ENCODE data around the gene FBXL19. TPM values are rescaled to one million over a fixed set of nuclear protein-coding genes. Genes with fewer than 3 reads are reported as not detected.
A peak's percentile ranks its signal among the peaks of the same experiment; 100 is the strongest.

FBXL19 gene
- total RNA-seq, 1 experiment from 2014 or later = 58.5 TPM

DNA sequence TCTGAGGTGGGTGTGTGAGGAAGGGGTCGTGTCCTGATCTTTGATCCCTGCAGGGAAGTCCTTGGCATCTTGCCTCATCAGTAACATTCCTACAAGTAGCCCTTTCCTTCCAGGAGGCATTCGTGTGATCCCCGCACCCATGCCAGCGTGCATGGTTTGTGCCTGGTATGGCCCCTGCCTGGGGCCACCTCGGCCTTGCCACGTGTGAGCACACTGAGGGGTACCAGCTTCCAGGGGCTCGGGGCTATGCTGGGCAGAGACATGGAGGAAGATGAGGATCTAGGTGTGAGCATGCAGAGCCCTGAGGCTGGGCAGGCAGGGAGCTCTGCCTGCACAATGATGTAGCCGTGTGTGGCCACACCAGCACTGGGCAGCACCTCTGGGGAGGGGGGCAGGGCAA lies 67.7 kb downstream of the FBXL19 start:
- DNase-seq (ENCODE audit: low read depth) = no peak
- in situ Hi-C loops (cut with HindIII; ENCODE audit: low pct_unique_long_range_greater_than_20kb, low sequenced_read_pairs) = no loop called here

DNA sequence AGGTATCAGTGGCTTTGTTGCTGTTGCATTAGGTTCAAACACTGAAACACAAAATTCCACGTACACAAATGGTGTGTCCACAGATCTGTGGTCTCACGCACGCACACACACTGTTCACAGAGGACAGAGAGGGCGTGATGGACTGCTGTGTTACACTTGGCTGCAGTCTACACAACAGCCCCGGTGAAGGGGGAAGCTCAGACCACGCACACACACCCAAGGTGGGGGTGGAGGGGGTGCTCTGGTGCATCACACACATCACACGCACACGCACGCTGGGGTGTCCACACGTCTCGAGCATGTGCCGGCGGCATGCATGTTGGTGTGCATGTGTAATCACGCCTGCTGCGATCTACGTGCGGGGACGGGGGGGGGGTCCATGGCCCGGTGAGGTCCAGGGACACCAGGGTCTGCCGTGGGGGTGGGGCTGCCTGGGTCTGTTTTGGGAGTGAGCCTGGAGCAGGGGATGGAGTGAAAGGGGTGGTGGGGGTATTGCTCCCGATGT lies 69.0 kb downstream of the FBXL19 start:
- DNase-seq (ENCODE audit: low read depth) = no peak
- in situ Hi-C loops (cut with HindIII; ENCODE audit: low pct_unique_long_range_greater_than_20kb, low sequenced_read_pairs) = no loop called here

DNA sequence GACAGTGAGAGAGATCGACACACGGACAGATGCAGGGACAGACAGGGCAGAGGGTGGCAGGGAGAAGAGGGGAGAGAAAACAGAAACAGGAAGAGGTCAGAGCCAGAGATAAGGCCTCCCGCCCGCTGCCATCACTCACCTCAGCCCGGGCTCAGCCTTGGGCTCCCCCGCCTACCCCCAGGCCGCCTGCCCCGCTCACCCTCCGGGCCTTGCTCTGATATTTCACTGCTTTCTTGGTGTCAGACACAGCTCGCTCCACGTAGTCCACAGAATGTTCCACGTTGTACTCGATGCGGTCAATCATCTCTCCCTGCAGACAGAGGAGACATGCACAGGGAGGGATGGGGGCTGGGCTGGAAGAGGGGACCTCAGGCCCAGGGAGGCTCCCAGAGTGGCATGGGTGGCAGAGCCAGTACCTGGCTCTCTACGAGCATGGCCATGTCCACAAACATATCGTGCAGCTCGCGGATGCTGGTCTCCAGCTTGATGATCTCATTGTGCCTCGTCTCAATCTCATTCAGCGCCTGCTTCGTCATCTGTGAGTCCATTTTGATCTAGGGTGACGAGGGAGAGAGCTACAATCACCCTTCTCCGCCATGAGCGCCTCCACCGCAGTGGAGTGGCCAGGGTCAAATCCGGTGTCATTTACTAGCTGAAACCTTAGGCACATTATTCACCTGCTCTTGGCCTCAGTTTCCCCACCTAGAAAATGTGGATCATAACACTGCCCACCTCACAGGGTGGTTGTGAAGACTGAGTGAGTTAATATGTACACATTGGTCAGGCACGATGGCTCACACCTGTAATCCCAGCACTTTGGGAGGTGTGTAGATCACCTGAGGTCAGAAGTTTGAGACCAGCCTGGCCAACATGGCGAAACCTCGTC lies 69.8 kb downstream of the FBXL19 start:
- DNase-seq (ENCODE audit: low read depth) = no peak

DNA sequence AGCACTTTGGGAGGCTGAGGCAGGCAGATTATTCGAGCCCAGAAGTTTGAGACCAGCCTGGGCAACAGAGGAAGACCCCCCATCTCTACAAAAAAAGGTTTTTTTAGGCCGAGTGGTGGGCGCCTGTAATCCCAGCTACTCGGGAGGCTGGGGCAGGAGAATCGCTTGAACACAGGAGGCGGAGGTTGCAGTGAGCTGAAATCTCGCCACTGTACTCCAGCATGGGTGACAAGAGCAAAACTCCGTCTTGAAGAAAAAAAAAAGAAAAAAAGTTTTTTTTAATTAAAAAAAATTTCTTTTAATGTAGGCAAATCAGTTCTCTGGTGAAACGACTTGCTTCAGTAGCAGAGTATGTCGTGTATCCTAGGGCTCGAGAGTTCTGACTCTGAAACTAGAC lies 72.6 kb downstream of the FBXL19 start:
- DNase-seq (ENCODE audit: low read depth) = no peak
- in situ Hi-C loops (cut with HindIII; ENCODE audit: low pct_unique_long_range_greater_than_20kb, low sequenced_read_pairs) = no loop called here

More for the DNA sequence above, 69.8 kb downstream of the FBXL19 start:
- in situ Hi-C loops (cut with HindIII; ENCODE audit: low pct_unique_long_range_greater_than_20kb, low sequenced_read_pairs) = no loop called here

DNA sequence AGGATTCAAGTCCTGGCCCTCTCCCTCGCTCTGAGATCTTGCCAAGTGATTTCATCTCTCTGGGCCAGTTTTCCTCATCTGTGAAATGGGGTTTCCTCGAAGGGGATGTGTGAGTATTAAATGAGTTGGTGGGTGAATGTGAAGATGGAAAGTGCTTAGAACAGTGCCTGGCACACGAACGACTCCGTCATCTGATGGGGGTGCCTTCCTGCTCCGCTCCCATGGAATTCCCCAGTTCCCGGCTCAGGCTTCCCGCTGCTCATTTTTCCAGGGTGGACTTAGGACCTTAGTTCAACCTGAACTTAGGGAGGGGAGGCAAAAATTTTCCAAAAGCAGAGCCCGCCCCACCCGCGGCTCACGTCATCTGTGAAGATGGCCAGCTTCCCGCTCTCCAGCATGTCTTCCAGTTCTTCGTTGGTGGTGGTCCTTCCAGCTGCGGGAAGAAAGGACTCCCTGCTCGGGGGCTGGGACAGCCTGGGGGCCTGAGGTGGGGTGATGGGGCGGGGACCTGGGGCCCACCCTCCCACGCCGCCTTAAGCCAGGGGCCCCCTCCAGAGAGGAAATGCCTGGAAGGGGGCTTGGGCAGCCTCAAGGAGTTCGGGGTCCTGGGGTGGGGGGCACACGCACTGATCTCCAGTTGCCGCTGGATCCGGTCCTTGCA lies 73.1 kb downstream of the FBXL19 start:
- DNase-seq (ENCODE audit: low read depth) = peak; percentile 70
- in situ Hi-C loops (cut with HindIII; ENCODE audit: low pct_unique_long_range_greater_than_20kb, low sequenced_read_pairs) = no loop called here

DNA sequence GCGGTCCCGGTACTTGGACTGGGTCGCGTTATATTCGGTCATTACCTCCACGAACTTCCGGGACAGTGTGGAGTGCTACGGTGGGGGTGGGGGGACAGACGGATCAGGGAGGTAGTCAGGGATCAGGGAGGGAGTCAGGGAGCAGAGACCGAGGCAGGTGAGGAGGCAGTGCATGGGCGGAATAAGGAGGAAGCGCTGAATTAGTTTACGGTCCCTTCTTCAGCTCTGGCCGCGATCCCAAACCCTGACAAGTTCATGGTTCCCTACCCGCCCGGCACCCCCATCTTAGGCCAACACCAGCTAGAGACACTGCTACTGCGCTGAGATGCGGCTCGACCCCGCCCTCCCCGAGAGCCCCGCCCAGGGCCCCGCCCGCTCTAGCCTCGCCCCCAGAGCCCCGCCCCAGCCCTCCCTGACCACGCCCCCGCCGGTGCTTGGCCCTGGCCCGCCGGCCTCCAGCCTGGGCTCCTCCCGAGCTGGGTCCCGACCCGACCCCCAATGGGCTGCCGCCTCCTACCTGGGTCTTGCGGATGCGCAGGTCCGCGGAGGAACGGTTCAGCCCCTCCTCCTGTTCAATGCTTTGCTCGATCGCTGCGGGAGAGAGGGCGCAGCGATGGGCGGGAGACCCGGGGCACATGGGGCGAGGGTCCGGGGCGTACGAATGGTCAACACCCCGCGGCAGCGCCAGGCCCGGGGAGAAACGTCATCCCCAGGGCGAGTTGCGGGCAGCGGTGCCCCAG lies 73.8 kb downstream of the FBXL19 start:
- in situ Hi-C loops (cut with HindIII; ENCODE audit: low pct_unique_long_range_greater_than_20kb, low sequenced_read_pairs) = no loop called here
- DNase-seq (ENCODE audit: low read depth) = peak; percentile 81

DNA sequence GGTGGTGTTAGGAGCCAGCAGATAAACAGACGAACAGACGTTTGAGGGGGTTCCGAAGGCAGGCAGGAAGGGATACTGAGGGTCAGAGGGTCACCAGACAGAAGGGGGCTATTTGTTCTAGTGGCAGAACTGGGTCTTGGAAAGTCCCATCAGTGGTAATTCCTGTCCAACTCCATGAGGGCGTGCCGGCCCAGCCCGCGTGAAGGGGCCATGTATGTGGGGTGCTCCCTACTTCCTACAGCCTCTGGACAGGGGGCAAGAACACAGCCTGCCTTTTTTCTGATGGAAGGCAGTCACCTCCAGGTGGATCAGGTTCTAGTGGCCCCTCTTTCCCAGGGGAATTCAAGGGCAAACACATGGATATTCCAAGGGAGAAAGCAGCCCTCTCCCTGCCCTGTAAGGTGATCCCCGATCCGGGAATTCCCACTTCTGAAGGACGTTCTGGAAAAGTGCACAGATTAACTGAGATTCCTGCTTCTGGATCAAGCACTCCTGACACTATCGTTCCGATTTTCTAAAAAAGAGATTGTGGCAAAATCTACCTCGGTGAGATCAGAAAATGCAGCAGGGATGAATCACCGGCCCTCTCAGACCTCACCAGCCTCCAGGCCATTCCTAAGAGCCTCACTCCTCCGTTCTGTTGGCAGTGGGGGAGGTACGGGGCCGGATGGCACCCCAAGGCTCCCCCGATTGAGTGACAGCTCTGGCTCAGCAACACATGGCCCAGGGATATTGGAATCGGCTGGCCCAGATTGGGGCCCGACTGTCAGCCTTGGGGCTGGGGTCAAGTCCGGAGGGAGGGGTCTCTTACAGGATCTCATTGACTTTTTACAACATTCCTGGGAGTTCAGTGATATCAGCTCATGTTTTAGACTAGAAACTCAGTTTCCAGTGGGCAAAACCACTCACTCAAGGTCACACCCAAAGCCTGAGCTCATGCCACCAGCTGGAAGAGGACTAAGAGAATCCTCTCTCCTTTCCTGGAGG lies 74.6 kb downstream of the FBXL19 start:
- DNase-seq (ENCODE audit: low read depth) = peak; percentile 50
- in situ Hi-C loops (cut with HindIII; ENCODE audit: low pct_unique_long_range_greater_than_20kb, low sequenced_read_pairs) = no loop called here

Other genes with a start within 250 kb of the FBXL19 start
- gene SRCAP, start 224.4 kb upstream of the FBXL19 start, total RNA-seq (2014; rRNA removed; shearing (Covaris generic); ENCODE audit: low replicate concordance) = 9.4 and 19.0 TPM in 2 replicates
- gene PHKG2, start 175.1 kb upstream of the FBXL19 start, total RNA-seq (2014; rRNA removed; shearing (Covaris generic); ENCODE audit: low replicate concordance) = 32.0 and 53.5 TPM in 2 replicates
- gene CFAP119, start 161.5 kb upstream of the FBXL19 start, total RNA-seq (2014; rRNA removed; shearing (Covaris generic); ENCODE audit: low replicate concordance) = 7.2 and 12.3 TPM in 2 replicates
- gene RNF40, start 161.2 kb upstream of the FBXL19 start, total RNA-seq (2014; rRNA removed; shearing (Covaris generic); ENCODE audit: low replicate concordance) = 107 and 110 TPM in 2 replicates
- gene ZNF629, start 136.4 kb upstream of the FBXL19 start, total RNA-seq (2014; rRNA removed; shearing (Covaris generic); ENCODE audit: low replicate concordance) = 14.0 and 17.5 TPM in 2 replicates
- gene BCL7C, start 29.5 kb upstream of the FBXL19 start, total RNA-seq (2014; rRNA removed; shearing (Covaris generic); ENCODE audit: low replicate concordance) = 154 and 157 TPM in 2 replicates
- gene CTF1, start 27.0 kb upstream of the FBXL19 start, total RNA-seq (2014; rRNA removed; shearing (Covaris generic); ENCODE audit: low replicate concordance) = 0.84 and 2.9 TPM in 2 replicates
- gene ORAI3, start 25.5 kb downstream of the FBXL19 start, total RNA-seq (2014; rRNA removed; shearing (Covaris generic); ENCODE audit: low replicate concordance) = 82.7 and 96.5 TPM in 2 replicates
- gene SETD1A, start 34.2 kb downstream of the FBXL19 start, total RNA-seq (2014; rRNA removed; shearing (Covaris generic); ENCODE audit: low replicate concordance) = 0.81 and 1.2 TPM in 2 replicates
- 73.0 and 95.3 TPM in 2 replicates for gene HSD3B7, start 61.6 kb downstream of the FBXL19 start, total RNA-seq (2014; rRNA removed; shearing (Covaris generic); ENCODE audit: low replicate concordance)
- 0.46 TPM in 1 of 2 replicates, not detected in the other for gene STX1B, start 87.1 kb downstream of the FBXL19 start, total RNA-seq (2014; rRNA removed; shearing (Covaris generic); ENCODE audit: low replicate concordance)
- gene STX4, start 110.0 kb downstream of the FBXL19 start, total RNA-seq (2014; rRNA removed; shearing (Covaris generic); ENCODE audit: low replicate concordance) = 72.2 and 83.1 TPM in 2 replicates
- 16.1 and 18.3 TPM in 2 replicates for gene ZNF668, start 150.7 kb downstream of the FBXL19 start, total RNA-seq (2014; rRNA removed; shearing (Covaris generic); ENCODE audit: low replicate concordance)
- 23.9 and 24.0 TPM in 2 replicates for gene ZNF646, start 150.8 kb downstream of the FBXL19 start, total RNA-seq (2014; rRNA removed; shearing (Covaris generic); ENCODE audit: low replicate concordance)
- 1.8 and 5.1 TPM in 2 replicates for gene PRSS53, start 165.4 kb downstream of the FBXL19 start, total RNA-seq (2014; rRNA removed; shearing (Covaris generic); ENCODE audit: low replicate concordance)
- gene VKORC1, start 171.2 kb downstream of the FBXL19 start, total RNA-seq (2014; rRNA removed; shearing (Covaris generic); ENCODE audit: low replicate concordance) = 184 and 187 TPM in 2 replicates
- gene BCKDK, start 184.8 kb downstream of the FBXL19 start, total RNA-seq (2014; rRNA removed; shearing (Covaris generic); ENCODE audit: low replicate concordance) = 68.7 and 83.0 TPM in 2 replicates
- gene KAT8, start 194.1 kb downstream of the FBXL19 start, total RNA-seq (2014; rRNA removed; shearing (Covaris generic); ENCODE audit: low replicate concordance) = 102 and 108 TPM in 2 replicates
- gene PRSS8, start 212.2 kb downstream of the FBXL19 start, total RNA-seq (2014; rRNA removed; shearing (Covaris generic); ENCODE audit: low replicate concordance) = 2.9 and 4.4 TPM in 2 replicates
- 0.17 and 10.6 TPM in 2 replicates for gene PRSS36, start 226.5 kb downstream of the FBXL19 start, total RNA-seq (2014; rRNA removed; shearing (Covaris generic); ENCODE audit: low replicate concordance)